ENCODE results near the gene IL19. TPM values are rescaled to one million over a fixed set of nuclear protein-coding genes. Genes with fewer than 3 reads are reported as not detected.
A peak's percentile ranks its signal among the peaks of the same experiment; 100 is the strongest.

Gene IL19, protein sequence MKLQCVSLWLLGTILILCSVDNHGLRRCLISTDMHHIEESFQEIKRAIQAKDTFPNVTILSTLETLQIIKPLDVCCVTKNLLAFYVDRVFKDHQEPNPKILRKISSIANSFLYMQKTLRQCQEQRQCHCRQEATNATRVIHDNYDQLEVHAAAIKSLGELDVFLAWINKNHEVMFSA
- total RNA-seq (not detected), total RNA-seq (0 to 3.3 (median 0.28) reads per million in 29 experiments)
- 0.11 TPM for total RNA-seq (2013)

DNA sequence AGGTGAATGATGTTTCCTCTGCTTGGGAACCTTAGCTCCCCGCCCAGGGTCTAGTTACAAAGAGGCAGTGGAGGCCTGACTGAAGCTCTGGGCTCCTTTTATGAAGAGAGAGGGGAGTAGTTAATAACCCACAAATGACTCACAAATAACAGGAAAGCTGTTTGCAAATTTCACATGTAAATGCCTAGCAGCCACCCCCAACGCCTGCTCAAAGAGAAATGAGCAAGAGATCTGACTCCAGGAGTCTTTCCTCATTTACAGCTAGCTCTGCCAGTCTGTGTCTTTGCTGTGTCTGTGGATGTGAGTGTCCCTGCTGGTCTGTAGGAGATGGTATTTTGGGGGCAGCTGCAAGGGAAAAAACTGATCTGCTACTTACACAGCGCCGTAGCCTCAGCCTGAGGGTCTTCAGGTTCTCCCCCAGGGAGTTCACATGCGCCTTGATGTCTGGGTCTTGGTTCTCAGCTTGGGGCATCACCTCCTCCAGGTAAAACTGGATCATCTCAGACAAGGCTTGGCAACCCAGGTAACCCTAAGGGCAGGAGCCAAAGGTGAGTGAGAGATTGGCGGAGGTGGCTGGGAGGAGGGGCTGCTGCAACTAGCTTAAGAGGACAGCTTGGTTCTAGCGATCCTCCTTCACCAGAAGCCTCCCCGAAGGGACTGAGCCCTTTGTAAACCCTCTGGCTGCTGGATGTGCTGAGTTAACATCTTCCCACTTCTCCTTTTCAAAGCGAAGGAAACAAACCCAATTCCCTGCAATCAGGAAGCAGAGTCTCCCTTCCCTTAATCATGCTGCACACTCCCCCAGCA is at the start of gene IL19:
TSS of gene IL19 (plus strand) at position 243 of the 807 bp plus-strand sequence. CDS start 65,890 bp downstream, outside the sequence.
- Mint-ChIP-seq H3K4me3 (peak within 1 kb of the TSS in 1 of 3 donors; percentile 58), H3K36me3 (no peaks in the 10 kb centered on the region), H3K4me1 (peaks cover 74 to 80% (median 75%) of the 10 kb centered on the region in 3 donors), H3K27ac (peak within 1 kb of the TSS; percentile 69 to 76), H3K27me3 (no peaks in the 10 kb centered on the region), H3K9me3 (no peaks in the 10 kb centered on the region)
- ATAC-seq (replicated peaks in 1 of 4): no peak
- WGBS (ENCODE audit: insufficient coverage): 61% methylated on average over 5 of the region's 9 CpGs
- ChIA-PET POLR2A (interaction anchor here in 1 of 2 donors (1.1 to 1.2 kb wide), 2 partner anchors 9 to 33 kb away, joined by 3 to 4 read pairs; no protein-coding TSS in a partner anchor), CTCF (interaction anchor here in 1 of 2 donors (0.8 to 1.1 kb wide), 3 partner anchors 15 to 141 kb away, joined by 3 to 5 read pairs (median 4); no protein-coding TSS in a partner anchor)
- DNase-seq: peak in 3 of 35 experiments; percentile 16 to 28 (median 25)
- H3K36me3 ChIP-seq (ENCODE audit: control insufficient read depth in 2 of 2, extremely low read depth in 1 of 2, insufficient read depth in 1 of 2, low read length in 1 of 2): no peaks in the 10 kb centered on the region
- H3K4me3 ChIP-seq (ENCODE audit: control insufficient read depth in 1 of 2, extremely low read depth in 1 of 2, low read length in 1 of 2): no peak within 1 kb of the TSS
- peak within 1 kb of the TSS; percentile 60 for H3K27ac ChIP-seq (ENCODE audit: low read length)
- no peaks in the 10 kb centered on the region for H3K9me3 ChIP-seq
- peaks cover 50 to 78% of the 10 kb centered on the region in 2 experiments for H3K4me1 ChIP-seq (ENCODE audit: control insufficient read depth in 1 of 2, extremely low read depth in 1 of 2, insufficient read depth in 2 of 2, low read length in 2 of 2)
- peaks cover 0 to 6% of the 10 kb centered on the region in 2 experiments for H3K27me3 ChIP-seq (replicated peaks in 1 of 2; ENCODE audit: control insufficient read depth in 2 of 2, extremely low read depth in 1 of 2, insufficient read depth in 2 of 2, low read length in 1 of 2)

DNA sequence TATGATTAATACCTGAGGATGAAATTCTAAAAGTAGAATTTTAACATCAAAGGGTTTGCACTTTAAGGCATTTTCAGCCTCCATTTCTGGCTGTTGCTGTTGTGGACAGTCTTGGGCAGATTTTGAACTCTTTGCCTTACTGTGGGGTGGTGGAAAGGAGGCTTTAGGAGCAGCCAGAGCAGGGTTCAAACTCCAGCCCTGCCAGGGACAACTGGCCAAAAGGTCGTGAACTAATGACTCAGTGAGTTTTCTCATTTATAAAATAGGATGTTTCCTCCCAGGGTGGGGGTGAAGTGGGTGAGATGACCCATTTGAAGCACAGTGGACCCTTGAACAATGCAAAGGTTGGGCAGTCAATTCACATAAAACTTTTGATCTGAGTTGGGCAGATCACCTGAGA is 49.1 kb upstream of the IL19 start:
- Histone ChIP-seq H3K9me3 (no peaks in the 10 kb centered on the region), H3K4me3 (ENCODE audit: control insufficient read depth in 1 of 2, extremely low read depth in 1 of 2, low read length in 1 of 2) (no peak overlapping the region), H3K36me3 (ENCODE audit: control insufficient read depth in 2 of 2, extremely low read depth in 1 of 2, insufficient read depth in 1 of 2, low read length in 1 of 2) (peaks cover 0 to 6% of the 10 kb centered on the region in 2 donors), H3K27me3 (replicated peaks in 1 of 2; ENCODE audit: control insufficient read depth in 2 of 2, extremely low read depth in 1 of 2, insufficient read depth in 2 of 2, low read length in 1 of 2) (no peaks in the 10 kb centered on the region), H3K27ac (ENCODE audit: low read length) (no peak overlapping the region), H3K4me1 (ENCODE audit: control insufficient read depth in 1 of 2, extremely low read depth in 1 of 2, insufficient read depth in 2 of 2, low read length in 2 of 2) (peaks cover 18 to 63% of the 10 kb centered on the region in 2 experiments)
- CTCF ChIA-PET: no interaction called here
- WGBS (ENCODE audit: insufficient coverage): no CpG with 5 or more reads among the region's 1 CpG
- Mint-ChIP-seq H3K36me3 (no peaks in the 10 kb centered on the region), H3K4me1 (peaks cover 68 to 78% (median 76%) of the 10 kb centered on the region in 3 donors), H3K4me3 (no peak overlapping the region), H3K27ac (no peak overlapping the region), H3K9me3 (no peaks in the 10 kb centered on the region), H3K27me3 (no peaks in the 10 kb centered on the region)
- no peak for ATAC-seq (replicated peaks in 1 of 4)
- peak in 1 of 35 experiments; percentile 2 for DNase-seq
- POLR2A ChIA-PET: interaction anchor here in 1 of 2 donors (0.7 kb wide), 1 partner anchor 257 kb away, joined by 4 read pairs; no protein-coding TSS in a partner anchor

DNA sequence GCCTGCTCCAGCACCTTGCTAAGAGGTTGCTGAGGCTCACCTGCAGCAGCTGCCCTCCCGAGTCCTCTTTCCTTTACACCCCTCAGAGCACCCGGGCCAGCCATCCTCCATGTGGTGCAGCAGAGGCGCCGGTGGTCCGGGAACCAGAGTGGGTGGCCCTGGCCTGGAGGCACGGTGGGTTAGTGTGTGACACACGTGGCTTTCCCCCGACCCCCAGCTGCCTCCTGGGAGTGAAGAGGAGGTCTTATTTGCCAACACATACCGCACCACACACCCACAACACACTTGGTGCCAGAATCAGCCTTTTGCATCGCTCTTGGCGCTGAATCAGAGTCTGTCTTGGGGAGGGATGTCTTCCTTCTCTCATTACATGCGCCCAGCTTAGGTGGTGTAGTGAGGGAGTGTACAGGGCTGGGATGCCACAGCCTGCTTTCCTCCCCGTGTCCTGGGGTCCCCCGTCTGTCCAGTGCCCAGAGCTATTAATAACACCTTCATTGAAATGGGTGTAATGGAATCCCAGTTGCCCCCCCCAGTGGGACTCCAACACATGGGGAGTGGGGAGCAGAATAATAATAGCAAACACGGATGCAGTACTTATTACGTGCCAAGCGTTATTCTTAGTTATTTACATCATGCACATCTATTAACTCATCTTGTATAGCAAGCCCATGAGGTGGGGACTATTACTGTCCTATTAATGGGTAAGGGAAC is 47.7 kb upstream of the IL19 start:
- Mint-ChIP-seq H3K4me3 (no peak overlapping the region), H3K9me3 (no peaks in the 10 kb centered on the region), H3K4me1 (peaks cover 61 to 73% (median 71%) of the 10 kb centered on the region in 3 donors), H3K27me3 (no peaks in the 10 kb centered on the region), H3K36me3 (no peaks in the 10 kb centered on the region), H3K27ac (no peak overlapping the region)
- CTCF ChIA-PET: interaction anchor here (0.7 to 1.6 kb wide), 3 partner anchors 8 to 85 kb away, joined by 3 to 7 read pairs (median 3); no protein-coding TSS in a partner anchor
- H3K4me3 ChIP-seq (ENCODE audit: control insufficient read depth in 1 of 2, extremely low read depth in 1 of 2, low read length in 1 of 2): no peak overlapping the region
- DNase-seq (peak in 1 of 35 experiments; percentile 7), ATAC-seq (replicated peaks in 1 of 4) (no peak)
- peaks cover 0 to 9% of the 10 kb centered on the region in 2 donors for H3K36me3 ChIP-seq (ENCODE audit: control insufficient read depth in 2 of 2, extremely low read depth in 1 of 2, insufficient read depth in 1 of 2, low read length in 1 of 2)
- no peaks in the 10 kb centered on the region for H3K9me3 ChIP-seq
- 90% methylated on average over 2 of the region's 17 CpGs for WGBS (ENCODE audit: insufficient coverage)
- no peak overlapping the region for H3K27ac ChIP-seq (ENCODE audit: low read length)
- no peaks in the 10 kb centered on the region for H3K27me3 ChIP-seq (replicated peaks in 1 of 2; ENCODE audit: control insufficient read depth in 2 of 2, extremely low read depth in 1 of 2, insufficient read depth in 2 of 2, low read length in 1 of 2)
- peaks cover 8 to 58% of the 10 kb centered on the region in 2 experiments for H3K4me1 ChIP-seq (ENCODE audit: control insufficient read depth in 1 of 2, extremely low read depth in 1 of 2, insufficient read depth in 2 of 2, low read length in 2 of 2)
- POLR2A ChIA-PET: no interaction called here

DNA sequence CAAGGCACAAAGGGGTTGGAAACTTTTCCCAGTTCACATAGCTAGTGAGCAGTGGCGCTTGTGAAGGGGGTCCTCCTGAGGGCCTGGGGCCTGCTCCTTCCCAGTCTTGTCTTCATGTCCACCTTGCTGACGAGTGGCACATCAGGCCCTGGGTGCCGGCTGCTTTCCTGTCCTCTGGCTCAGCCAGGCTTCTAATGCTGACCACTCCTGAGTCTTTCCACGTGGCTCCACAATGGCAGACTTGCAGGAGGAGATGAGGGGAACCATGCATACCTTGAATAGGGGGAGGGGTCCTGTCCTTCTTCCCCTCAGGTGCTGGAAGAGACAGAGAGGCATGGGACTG is 47.1 kb upstream of the IL19 start:
- peaks cover 58 to 72% (median 71%) of the 10 kb centered on the region in 3 donors for H3K4me1 Mint-ChIP-seq

DNA sequence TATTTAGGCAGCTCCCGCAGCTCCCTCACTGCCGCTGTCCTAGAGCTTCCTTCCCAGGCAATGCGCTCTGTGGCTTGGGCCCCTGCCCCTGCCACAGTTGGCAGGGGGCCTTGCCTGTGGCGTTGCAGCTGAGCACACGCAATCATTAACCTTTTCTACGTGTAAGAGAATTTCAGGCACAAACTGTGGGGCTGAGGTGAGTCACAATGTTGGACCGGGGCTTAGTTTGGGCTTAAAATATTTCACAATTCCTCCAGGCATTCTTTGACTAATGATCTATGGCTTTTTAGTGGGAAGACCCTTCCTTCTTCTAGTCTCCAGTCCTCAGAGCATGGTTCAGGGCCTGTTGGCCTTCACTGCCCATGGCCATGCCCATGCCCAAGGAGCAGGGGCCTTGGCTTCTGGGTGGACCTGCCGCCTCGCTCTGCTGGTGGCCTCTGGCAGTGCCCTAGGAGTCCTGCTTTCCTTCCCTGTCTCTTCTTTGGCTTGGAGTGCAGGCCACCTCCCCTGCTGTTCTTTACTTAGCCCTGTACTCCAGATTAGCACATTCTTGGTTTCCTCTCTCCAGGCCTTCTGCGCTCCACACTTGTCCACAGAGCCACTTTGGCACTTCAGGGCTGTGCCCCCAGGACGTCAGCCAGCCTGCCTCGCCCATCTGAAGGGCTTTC is 46.6 kb upstream of the IL19 start:
- peak in 1 of 35 experiments; percentile 7 for DNase-seq
- peaks cover 52 to 67% (median 66%) of the 10 kb centered on the region in 3 donors for H3K4me1 Mint-ChIP-seq
- no peak for ATAC-seq (replicated peaks in 1 of 4)
- no peak overlapping the region for H3K4me3 ChIP-seq (ENCODE audit: control insufficient read depth in 1 of 2, extremely low read depth in 1 of 2, low read length in 1 of 2)
- H3K27ac ChIP-seq (ENCODE audit: low read length): no peak overlapping the region
- ChIA-PET POLR2A (interaction anchor here (0.7 kb wide), 2 partner anchors 173 to 224 kb away, joined by 3 to 7 read pairs; no protein-coding TSS in a partner anchor), CTCF (interaction anchor here (0.6 to 1.6 kb wide), 5 partner anchors 9 to 62 kb away, joined by 3 to 7 read pairs (median 3); no protein-coding TSS in a partner anchor)
- H3K36me3 ChIP-seq (ENCODE audit: control insufficient read depth in 2 of 2, extremely low read depth in 1 of 2, insufficient read depth in 1 of 2, low read length in 1 of 2): peaks cover 6 to 9% of the 10 kb centered on the region in 2 donors
- WGBS (ENCODE audit: insufficient coverage): 77% methylated on average over 6 of the region's 12 CpGs
- H3K27me3 Mint-ChIP-seq: no peaks in the 10 kb centered on the region
- H3K27me3 ChIP-seq (replicated peaks in 1 of 2; ENCODE audit: control insufficient read depth in 2 of 2, extremely low read depth in 1 of 2, insufficient read depth in 2 of 2, low read length in 1 of 2): no peaks in the 10 kb centered on the region
- no peaks in the 10 kb centered on the region for H3K9me3 Mint-ChIP-seq
- peaks cover 8 to 57% of the 10 kb centered on the region in 2 experiments for H3K4me1 ChIP-seq (ENCODE audit: control insufficient read depth in 1 of 2, extremely low read depth in 1 of 2, insufficient read depth in 2 of 2, low read length in 2 of 2)
- peak overlapping the region; percentile 4 to 21 for H3K27ac Mint-ChIP-seq
- no peaks in the 10 kb centered on the region for H3K36me3 Mint-ChIP-seq
- H3K9me3 ChIP-seq: no peaks in the 10 kb centered on the region
- H3K4me3 Mint-ChIP-seq: no peak overlapping the region

More for the DNA sequence above, 47.1 kb upstream of the IL19 start:
- POLR2A ChIA-PET: no interaction called here
- Mint-ChIP-seq H3K4me3 (no peak overlapping the region), H3K36me3 (no peaks in the 10 kb centered on the region), H3K27me3 (no peaks in the 10 kb centered on the region), H3K27ac (peak overlapping the region in 1 of 2 donors; percentile 35), H3K9me3 (no peaks in the 10 kb centered on the region)
- no peaks in the 10 kb centered on the region for H3K27me3 ChIP-seq (replicated peaks in 1 of 2; ENCODE audit: control insufficient read depth in 2 of 2, extremely low read depth in 1 of 2, insufficient read depth in 2 of 2, low read length in 1 of 2)
- no peaks in the 10 kb centered on the region for H3K9me3 ChIP-seq
- H3K4me3 ChIP-seq (ENCODE audit: control insufficient read depth in 1 of 2, extremely low read depth in 1 of 2, low read length in 1 of 2): no peak overlapping the region
- peaks cover 3 to 9% of the 10 kb centered on the region in 2 donors for H3K36me3 ChIP-seq (ENCODE audit: control insufficient read depth in 2 of 2, extremely low read depth in 1 of 2, insufficient read depth in 1 of 2, low read length in 1 of 2)
- 96% methylated on average over 3 of the region's 4 CpGs for WGBS (ENCODE audit: insufficient coverage)
- peak in 1 of 35 experiments; percentile 3 for DNase-seq
- CTCF ChIA-PET: interaction anchor here (1.0 to 1.6 kb wide), 2 partner anchors 9 to 63 kb away, joined by 3 to 7 read pairs; no protein-coding TSS in a partner anchor
- H3K4me1 ChIP-seq (ENCODE audit: control insufficient read depth in 1 of 2, extremely low read depth in 1 of 2, insufficient read depth in 2 of 2, low read length in 2 of 2): peaks cover 8 to 53% of the 10 kb centered on the region in 2 experiments
- no peak overlapping the region for H3K27ac ChIP-seq (ENCODE audit: low read length)
- no peak for ATAC-seq (replicated peaks in 1 of 4)
